SH-SY5Y (cell line): ENCODE measurements around the gene PAX3.

Experiments used
- GATA2 ChIP-seq: IDR thresholded peaks from 2 replicates; pipeline ENCODE4 v1.6.1; 2011; ENCODE audit warnings: mild to moderate bottlenecking, low read depth, low read length
- GATA3 ChIP-seq: IDR thresholded peaks from 2 replicates; pipeline ENCODE4 v1.6.1; 2011; ENCODE audit warnings: low read depth, mild to moderate bottlenecking, low read length, moderate library complexity

The PAX3 gene

DNA sequence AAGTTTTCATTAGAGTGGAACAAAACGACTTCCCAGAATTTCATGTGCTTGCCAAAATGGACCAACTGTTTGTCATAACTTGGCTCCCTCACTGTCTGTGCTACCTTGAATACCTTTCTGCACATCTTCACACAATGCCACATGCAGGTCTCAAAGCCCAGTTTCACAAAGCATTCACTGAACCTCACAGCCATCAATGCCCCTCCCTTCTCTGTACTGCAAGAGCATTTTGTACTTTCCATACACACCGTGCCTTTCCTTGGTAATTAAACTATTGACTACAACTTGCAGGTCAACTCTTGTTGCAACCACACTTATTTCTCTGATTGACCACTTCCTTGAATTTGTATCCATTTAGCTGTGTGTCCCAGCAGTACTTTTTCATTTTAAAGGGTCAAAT is 50.5 kb downstream of the PAX3 start:
- no peak for TF ChIP-seq GATA2
- TF ChIP-seq GATA3: no peak

DNA sequence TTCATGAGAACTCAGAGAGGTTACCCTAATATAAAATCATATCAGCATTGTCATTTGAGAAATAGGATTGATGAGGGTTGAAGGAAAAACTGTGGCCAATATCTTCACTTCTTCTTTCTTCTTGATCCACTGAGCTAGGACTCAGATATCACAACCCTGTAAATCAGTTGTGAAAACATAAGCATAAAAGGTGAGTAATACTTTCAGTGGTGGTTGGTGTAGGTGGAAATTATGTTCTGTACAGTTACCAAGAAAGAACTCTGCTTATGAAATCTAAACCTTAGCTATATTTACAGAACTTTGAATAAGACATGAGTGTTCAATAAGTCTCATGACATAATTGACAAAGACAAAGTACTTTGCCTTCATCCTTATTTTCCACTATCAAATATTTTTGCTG is 56.3 kb downstream of the PAX3 start:
- TF ChIP-seq GATA2 (no peak), GATA3 (no peak)

DNA sequence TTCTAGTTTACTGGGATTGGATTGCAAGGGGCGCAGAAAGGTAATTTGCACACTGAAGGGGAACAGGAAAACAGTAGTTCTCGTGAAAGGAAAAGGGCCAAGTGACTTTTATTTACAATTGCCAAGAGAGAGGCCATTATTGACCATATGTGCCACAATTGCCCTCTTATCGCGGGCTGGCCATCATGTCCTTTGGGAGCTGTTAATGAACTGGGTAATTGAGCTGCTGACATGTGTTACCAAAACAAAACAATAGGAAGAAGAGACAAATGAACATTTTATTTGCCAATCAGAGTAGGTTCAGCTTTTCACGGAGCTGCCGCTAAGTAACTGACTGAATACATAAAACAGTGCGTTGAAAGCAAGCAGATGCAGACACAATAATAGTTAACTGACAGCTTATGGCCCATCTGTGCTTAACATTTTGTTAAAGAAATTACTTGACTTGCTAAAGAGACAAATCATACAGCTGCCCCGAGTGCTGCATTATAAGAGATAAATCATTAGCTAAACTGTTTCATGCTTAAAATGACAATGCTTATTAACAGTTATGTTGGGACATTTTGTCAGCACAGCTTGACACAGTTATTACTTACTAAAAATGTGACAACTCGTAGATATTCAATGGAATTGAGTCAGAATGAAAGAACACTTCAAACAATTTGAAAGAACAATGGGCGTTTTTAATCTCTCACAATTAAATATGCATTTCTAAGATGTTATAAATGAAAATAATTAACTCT is 57.5 kb downstream of the PAX3 start:
- TF ChIP-seq GATA3: no peak
- no peak for TF ChIP-seq GATA2

DNA sequence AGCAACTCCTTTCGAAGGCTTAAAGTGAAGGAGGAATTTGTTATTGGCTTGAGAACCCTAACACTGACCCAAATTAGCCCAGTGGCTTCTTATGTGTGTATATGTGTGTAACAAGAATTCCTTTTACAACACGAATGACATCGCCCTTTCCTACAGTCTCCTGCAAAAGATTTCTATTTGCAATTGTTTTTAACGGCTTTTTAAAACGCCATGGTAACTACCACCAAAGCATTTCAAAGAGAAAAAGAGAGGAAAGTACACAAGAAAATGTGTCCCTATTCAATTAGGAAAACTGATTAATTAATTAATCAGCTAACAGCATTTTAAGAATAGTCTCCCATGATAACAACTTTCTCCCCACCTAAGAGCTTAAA is 58.1 kb downstream of the PAX3 start:
- no peak for TF ChIP-seq GATA3

DNA sequence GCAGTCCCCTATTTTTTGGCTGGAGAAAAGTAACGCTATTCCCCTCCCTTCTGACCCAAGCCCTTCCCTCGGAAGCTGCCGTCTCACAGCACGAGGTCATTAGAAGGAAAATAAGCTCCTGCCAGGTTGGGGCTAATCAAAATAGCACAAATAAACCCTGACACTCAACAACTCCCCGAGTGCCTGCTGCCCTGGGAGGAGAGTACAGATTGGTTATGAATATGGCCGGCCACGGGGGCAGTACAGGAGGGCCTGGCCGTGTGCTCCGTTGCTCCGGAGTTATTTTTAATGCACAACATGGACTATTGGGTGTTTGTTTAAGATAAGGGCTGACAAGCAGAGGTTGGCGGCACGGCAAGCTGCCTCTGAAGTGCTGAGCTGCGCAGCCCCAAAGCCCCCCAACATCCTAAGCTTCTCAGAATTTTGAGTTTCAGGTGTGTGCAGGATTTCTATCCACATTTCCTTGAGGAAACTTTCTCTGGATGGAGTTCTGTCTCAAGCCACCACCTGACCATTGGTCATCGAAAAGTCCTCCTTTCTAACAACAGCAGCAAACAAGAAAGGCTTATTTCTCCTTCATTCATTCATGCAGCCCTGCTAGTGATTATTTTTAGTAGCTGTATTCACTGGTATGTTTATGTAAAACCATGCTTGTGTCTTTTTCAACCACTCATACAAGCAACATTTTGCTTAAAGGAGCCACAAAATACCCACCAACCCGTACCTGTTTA is 58.7 kb downstream of the PAX3 start:
- TF ChIP-seq GATA2 (no peak), GATA3 (no peak)

DNA sequence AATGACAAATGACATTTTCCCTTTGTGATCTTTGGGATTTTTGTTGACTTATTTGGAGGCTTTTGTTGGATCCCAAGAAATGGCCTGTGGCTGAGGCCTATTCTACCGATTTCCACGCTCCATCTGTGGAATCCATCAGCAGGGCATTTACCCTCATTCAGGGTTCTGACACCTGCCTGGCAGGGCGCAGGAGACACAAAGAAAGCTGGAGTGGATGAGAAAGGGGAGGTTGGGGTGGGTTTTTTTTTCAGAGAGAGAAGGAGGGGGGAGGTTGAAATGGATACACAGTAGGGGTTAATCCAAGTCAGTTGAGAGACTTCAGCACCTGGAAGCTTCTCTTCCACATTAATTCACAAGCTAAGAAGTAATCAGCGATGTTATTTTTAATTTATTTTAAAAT is 59.7 kb downstream of the PAX3 start:
- TF ChIP-seq GATA2: no peak
- TF ChIP-seq GATA3: no peak

DNA sequence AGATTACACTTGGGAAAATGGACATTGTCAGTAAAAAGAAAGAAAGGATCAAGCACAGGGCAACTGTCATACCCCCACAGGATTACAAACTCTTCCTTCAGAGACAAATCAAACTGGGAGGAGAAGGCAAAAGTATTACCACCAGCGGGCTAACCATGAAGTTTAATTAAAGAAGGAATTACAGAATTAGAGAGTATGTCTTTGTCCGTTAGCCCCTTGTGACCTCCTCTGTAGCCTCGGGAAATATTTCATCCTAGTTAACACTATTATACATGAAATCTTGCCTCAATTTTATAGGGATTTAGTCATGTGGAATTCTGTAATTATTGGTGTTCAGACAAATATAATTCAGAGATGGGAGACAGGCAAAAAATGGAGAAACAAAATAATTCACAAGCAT is 60.7 kb downstream of the PAX3 start:
- TF ChIP-seq GATA3 (no peak), GATA2 (no peak)

DNA sequence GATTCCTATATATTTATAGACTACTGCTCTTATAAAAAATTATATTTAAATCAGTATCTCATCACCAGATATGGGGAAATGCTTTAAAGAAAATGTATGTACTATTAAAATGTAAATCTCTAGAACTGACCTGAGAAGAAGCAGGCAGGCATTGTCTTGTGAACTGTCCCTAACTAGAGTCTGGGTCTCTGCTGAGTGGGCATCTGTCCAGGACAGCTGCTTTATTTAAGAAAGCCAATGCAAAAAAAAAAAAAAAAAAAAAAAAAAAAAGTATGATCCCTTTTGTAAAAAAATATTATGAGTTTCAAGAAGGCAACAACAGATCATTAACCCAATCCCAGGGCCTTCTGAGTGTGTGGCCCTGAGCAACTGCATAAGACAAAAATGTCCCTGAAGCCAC is 66.0 kb downstream of the PAX3 start:
- TF ChIP-seq GATA3 (no peak), GATA2 (no peak)

DNA sequence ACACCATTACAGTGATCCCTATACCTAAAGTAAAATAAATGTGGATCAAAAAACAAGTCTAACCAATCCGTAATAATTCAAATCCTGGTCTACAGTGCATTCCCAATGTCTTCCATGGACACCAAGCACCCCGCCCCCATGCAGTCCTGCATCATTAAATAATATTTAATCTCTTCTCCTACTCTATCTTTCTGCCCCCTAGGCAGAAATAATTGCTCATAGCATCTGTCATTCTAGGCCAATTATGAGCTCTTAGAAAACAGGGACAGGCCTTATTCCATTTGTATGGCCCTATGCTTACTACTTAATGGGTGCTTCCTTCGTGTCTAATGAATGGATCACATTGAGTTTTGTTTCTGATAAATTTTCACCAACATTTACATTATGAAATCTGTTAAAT is 66.4 kb downstream of the PAX3 start:
- TF ChIP-seq GATA3: no peak
- TF ChIP-seq GATA2: no peak

DNA sequence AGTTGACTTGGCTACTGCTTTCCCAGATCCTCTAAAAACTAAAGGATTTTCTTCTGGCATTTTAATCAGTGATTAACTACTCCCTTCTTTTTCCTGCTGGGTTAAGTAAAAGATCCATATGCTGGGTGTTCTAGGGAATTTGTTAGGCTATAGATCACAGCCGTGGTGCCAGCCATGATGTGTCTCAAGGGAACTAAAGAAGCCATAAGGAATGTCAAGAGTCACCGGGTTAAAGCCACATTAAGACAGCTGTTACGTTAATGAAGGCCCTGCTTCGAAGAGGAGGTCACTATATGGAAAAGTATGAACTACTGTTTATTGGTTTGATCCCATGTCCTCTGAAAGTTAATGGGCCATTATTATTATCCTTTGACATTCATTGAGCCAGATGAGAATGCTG is 70.7 kb downstream of the PAX3 start:
- no peak for TF ChIP-seq GATA3
- no peak for TF ChIP-seq GATA2

DNA sequence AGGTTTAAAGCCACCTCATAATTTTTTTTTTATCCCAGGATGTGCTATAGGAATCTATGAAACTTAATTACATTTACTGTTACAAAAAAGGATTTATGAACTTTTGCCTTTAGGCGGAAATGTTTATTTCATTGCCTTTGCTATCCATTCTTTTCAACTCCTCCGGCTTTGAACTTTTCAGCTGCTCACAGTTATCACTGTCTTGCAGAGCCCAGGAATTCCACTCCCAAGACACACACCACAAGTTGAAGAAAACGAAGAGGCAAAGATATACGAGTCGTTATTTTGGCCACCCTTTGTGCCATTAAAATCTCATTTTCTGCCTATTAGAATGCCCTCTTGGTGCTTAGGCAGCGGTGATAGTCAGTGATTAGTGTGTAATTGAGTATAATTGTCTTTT is 80.0 kb downstream of the PAX3 start:
- TF ChIP-seq GATA3 (no peak), GATA2 (no peak)

DNA sequence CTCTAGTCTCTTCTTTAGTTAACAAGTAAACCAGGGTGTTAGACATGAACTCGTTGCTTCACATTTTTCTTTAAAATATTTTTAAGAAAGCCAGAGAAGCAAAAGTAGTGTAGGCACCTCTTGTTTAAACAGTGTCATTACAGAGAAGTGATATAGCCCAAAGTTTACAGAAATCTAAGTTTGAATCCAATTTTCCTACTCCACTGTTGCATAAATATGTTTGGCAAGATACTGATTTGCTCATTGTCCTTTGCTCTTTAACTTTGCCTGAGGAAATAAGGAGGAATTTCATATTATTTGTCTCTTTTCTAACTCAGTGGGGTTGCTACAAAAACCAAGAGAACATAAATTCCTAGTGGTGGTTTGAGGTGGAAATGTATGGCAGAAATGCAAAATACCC is 81.1 kb downstream of the PAX3 start:
- TF ChIP-seq GATA2: no peak

DNA sequence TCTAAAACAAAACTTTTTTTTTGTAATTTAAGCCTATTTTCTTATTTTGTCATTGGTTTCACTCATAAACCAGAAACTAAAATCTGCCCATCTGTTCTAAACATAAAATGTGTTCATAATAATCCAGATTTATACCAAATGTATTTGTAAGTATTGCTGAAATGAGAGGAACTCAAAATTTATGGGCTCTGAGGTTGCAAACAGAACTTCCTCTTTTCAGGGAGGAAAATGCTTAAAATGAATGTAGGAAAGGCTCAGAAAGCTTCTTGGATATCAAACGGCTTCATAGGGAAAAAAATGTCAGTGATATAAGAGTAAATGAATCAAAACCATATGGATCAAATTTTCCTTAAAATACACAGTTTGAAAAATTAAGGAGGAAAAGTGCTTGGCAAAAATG is 83.9 kb downstream of the PAX3 start:
- TF ChIP-seq GATA2 (no peak), GATA3 (no peak)

DNA sequence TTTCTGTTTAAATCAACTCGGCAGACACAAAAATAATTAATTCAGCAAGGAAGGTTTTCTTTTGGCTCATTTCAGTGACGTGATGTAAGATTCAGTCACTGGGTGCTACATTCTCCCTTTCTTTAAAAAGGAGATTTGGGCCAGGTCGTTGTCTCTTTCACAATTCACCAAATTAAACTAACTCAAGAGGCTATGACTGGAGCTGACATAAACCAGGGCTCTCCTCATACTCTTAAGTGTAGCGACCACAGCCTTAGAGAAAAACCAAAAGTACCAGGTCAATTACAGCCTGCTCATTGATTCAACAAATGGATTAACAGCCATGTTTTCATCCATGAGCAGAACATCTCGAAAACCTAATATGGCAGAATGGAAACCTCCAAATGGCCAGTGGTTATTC is 85.7 kb downstream of the PAX3 start:
- TF ChIP-seq GATA2 (no peak), GATA3 (no peak)

DNA sequence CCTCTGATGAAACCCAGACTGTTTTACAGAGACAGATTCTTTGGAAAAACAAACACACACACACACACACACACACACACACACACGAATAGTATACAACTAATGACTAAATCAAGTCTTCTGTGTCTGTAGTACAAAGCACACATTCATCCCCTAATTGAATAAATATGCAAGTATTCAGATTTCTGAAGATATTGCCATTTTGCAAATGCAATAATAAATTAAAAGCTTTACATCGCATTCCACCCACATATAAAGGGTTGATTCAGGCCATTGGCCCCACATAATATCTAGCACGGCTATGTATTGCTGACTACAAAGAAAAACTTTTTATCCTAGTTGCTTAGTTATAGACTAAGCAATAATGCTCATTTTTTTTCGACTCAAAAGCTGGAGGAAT is 86.2 kb downstream of the PAX3 start:
- TF ChIP-seq GATA2 (no peak), GATA3 (no peak)

DNA sequence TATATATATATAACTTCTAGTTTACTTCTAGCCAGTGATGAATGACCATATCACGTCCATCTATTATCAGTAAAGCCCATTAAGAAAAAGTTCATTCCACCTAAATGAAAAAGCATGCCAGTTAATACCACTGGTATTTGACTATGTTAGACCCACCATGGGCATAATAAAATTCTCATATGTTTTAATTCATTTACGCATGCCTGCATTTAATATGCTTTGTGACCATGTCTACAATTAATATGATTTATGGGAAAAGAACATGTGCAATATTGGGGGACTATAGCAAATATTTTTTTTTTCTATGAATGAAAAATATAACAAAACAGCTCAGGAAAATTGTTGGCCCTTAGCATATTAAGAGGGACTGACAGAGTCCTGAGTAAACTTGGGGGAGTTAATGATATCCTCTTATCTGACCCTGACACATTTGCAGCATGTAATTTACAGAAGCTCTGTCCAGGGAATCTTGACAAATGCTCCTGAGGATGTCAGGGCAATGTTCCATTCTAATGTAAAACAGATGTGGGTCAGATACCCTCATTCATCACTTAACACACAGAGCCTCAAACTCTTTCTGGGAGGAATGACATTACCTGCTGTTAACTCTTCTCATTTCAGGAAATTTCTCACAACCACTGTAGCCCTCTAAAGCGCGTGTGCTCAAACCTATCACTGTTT is 90.6 kb downstream of the PAX3 start:
- TF ChIP-seq GATA3 (no peak), GATA2 (no peak)
